ENCODE measurements around the gene BTG4.

- no peak for TF ChIP-seq CTCF (conservative IDR thresholded peaks at IDR 0.05; ENCODE audit: low read depth in 2 of 2)
- TF ChIP-seq POLR2AphosphoS5 (IDR thresholded peaks at IDR 0.05; ENCODE audit: low read depth): no peak
- TF ChIP-seq REST (IDR thresholded peaks at IDR 0.05; ENCODE audit: unreplicated experiment): no peak
- TF ChIP-seq EZH2 (IDR thresholded peaks at IDR 0.05; ENCODE audit: low read depth, unreplicated experiment): no peak
- no peak for TF ChIP-seq EZH2phosphoT487 (IDR thresholded peaks at IDR 0.05; ENCODE audit: unreplicated experiment)
These were observed 45.4 kb upstream of the BTG4 start for GRCh38 chr11:111557425-111558111.

All from GM23338 (cell line).